HG03097 (cell line): ENCODE results near the gene MYO9A.
"Not testable (repeated sequence)": the region's sequence is repeated elsewhere in the genome, so short reads cannot be mapped to it uniquely, and the experiment has no call there.

ENCODE experiments used
- ATAC-seq: cut with Tn5 transposase; IDR thresholded peaks from one replicate; pipeline ENCODE4 v1.9.1; 2021; ENCODE audit not compliant: unreplicated experiment, low FRiP score

The MYO9A gene

DNA sequence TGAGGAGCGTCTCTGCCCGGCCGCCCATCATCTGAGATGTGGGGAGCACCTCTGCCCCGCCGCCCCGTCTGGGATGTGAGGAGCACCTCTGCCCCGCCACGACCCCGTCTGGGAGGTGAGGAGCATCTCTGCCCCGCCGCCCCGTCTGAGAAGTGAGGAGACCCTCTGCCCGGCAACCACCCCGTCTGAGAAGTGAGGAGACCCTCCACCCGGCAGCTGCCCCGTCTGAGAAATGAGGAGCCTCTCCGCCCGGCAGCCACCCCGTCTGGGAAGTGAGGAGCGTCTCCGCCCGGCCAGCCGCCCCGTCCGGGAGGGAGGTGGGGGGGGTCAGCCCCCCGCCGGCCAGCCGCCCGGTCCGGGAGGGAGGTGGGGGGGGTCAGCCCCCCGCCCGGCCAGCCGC is 17.4 kb downstream of the MYO9A start:
- ATAC-seq: not testable (repeated sequence)

GRCh38 chr15:72099155-72099554 is 18.8 kb downstream of the MYO9A start:
- ATAC-seq: no peak

- no peak for ATAC-seq
Measured at GRCh38 chr15:72098040-72098439, 19.9 kb downstream of the MYO9A start.

- no peak for ATAC-seq
Measured at GRCh38 chr15:72096796-72097195, 21.2 kb downstream of the MYO9A start.

DNA sequence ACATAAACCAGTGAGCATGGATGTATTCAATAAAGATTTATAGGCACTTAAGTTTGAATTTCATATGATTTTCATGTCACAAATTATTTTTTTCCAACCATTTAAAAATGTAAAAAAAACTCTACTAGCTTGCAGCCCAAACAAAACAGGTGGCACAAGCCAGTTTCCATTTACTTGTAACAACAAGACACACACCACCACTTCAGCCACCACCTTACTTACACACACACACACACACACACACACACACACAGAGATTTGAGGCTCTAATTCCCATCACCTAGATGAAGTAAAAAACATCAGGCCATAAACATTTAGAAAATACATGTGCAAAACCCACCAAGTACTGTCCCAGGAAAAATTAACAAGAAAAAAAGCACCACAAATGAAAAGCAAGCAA is 25.3 kb downstream of the MYO9A start:
- ATAC-seq: no peak

- no peak for ATAC-seq
Measured at GRCh38 chr15:72092006-72092405, 25.9 kb downstream of the MYO9A start.

DNA sequence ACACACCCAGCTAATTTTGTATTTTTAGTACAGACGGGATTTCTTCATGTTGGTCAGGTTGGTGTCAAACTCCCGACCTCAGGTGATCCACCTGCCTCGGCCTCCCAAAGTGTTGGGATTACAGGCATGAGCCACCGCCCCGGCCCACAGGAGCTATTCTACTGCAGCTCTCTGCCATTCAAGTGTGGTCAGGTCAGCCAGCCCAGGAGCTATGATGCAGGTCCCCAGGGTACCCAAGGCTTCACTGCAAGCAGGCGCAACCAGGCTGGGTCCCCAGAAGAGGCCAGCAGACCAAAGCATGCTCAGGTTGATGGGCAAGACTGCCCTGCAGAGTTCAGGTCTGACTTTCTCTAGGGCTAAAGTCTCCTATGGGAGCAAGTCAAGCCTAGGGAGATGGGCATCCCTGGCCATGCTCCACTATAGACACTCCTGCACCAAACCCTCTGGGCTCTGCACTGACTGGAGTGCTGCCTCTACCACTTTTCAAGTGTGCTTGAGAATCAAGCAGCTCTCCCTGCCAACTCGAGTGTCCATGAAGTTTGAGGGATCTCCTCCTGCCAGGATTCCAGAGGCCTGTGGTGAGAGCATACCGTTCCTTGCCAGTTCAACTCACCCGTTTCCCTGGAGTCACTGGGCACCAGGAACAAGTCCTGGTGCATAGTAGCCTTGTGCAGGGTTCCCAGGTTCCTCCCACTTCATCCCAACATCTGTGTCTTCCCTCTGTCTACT is 30.9 kb downstream of the MYO9A start:
- ATAC-seq: no peak

GRCh38 chr15:72086010-72086697 is 31.8 kb downstream of the MYO9A start:
- no peak for ATAC-seq

GRCh38 chr15:72082176-72082575 is 35.8 kb downstream of the MYO9A start:
- ATAC-seq: no peak

DNA sequence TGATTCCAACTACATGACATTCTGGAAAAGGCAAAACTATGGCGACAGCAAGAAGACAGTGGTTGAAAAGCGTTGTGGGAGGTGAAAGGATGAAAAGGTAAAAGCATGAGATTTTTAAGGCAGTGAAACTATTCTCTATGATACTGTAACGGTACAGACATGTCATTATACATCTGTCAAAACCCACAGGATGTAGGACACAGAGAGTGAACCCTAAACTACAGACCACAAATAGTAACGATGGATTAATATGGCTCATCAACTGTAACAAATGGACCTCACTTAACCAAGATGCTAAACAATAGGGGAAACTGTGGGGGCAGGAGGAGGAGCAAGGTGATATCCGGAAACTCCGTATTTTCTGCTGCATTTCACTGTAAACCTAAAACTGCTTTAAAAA is 39.1 kb downstream of the MYO9A start:
- peak; percentile 94 for ATAC-seq

GRCh38 chr15:72077950-72078349 is 40.0 kb downstream of the MYO9A start:
- ATAC-seq: no peak

DNA sequence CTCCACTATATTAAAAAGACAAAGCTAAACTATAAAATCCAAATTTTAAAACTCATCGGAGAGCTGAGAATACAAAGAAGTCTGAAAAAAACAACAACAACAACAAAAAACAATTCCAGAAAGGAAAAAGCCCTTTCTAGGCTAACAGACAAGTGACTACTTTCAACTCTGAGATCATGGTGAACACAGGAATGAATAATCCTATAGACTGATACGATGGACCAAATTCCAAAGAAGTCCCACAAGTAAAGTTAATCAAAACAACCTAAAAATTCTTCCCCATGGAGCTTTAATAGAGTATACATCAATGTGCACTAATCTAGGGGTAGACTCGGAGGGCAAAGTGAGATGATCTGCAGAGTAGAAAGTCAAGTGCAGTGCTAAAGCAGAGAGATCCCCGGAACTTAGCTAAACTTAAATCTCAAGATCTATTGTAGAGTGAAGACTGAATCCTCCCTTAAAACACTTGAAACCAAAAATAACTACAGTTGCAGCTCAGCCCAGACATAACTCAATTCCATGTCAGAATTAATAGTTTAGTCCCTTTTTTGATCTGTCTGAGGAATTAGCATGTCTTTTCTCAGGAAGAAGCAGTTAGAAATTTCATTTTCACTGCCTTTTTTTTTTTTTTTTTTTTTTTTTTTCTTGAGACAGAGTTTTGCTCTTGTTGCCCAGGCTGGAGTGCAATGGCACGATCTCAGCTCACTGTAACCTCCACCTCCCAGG is 43.5 kb downstream of the MYO9A start:
- no peak for ATAC-seq

DNA sequence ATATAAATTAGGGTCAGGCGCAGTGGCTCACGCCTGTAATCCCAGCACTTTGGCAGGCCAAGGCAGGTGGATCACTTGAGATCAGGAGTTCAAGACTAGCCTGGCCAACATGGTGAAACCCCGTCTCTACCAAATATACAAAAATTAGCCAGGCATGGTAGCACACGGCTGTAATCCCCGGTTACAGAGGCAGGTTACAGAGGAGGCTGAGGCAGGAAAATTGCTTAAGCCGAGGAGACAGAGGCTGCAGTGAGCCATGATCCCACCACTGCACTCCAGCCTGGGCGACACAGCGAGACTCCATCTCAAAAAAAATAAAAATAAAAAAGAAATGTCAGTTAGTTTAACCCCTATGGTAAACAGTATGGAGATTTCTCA is 46.5 kb downstream of the MYO9A start:
- ATAC-seq: not testable (repeated sequence)

- ATAC-seq: no peak
Measured at GRCh38 chr15:72070817-72071447, 47.0 kb downstream of the MYO9A start.

DNA sequence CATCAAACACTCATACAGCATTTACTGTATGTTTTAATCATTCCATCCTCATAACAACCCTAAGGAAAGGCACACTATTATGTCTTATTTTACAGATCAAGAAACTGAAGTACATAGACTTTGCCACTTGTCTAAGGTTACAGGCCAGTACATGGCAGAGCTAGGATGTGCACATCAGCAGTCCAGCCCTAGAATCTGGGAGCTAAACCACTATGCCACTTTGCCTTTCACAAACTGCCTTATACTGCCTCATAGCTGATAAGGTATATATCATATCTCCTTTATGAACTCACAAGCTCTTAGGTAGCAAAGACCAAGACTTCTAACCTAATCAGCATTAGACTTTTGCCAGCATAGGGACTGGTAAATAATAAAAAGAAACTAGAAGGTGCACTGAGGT is 49.1 kb downstream of the MYO9A start:
- ATAC-seq: no peak

DNA sequence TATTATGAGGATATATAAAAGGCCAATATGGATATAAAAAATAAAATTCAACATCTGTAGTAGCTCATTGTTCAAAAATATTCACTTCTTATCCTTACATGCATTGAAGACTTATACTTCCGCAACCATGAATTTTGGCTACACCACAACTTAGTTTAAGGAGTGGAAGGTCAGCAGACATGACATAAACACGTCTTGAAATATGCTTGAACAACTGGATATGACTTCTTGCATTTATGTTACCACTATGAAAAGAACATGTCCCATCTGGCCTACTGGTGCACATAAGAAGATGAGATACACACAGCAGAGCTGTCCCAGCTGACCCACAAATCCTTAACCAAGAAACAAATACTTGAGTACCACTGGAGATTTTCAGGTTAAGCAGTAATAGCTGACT is 52.1 kb downstream of the MYO9A start:
- no peak for ATAC-seq

- no peak for ATAC-seq
Measured at GRCh38 chr15:72063186-72063585, 54.8 kb downstream of the MYO9A start.

GRCh38 chr15:72062319-72062718 is 55.6 kb downstream of the MYO9A start:
- no peak for ATAC-seq

- no peak for ATAC-seq
Measured at GRCh38 chr15:72060687-72061250, 57.2 kb downstream of the MYO9A start.

GRCh38 chr15:72058585-72058984 is 59.4 kb downstream of the MYO9A start:
- ATAC-seq: no peak

DNA sequence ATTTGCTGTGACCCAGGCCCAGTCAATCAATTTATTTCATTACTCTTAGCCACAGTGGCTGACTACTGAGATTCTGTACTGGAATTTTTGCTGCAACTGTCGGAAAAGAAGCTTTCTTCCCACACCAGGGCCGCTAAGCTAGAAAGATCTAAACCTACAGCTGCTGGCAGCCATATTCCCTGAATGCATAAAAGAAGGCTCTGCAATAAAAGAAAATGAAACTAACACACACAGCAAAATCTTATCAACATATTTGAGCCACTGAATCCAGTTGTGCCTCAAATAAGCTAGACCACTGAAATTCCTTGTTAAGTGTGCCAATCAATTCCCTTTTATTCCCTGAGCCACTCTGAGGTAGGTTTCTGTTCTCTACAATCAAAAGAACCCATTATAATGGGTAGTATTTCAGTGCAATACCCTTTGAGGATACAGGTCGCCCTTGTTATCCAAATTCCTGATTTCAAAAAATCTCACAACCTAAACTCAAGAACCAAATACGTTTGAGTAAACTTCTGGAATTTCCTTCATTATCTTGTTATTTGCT is 60.3 kb downstream of the MYO9A start:
- ATAC-seq: no peak
